ENCODE results near the gene CHP1. TPM values are rescaled to one million over a fixed set of nuclear protein-coding genes. Genes with fewer than 3 reads are reported as not detected.

Gene CHP1
- total and polyA plus RNA-seq, 2 of the 8 experiments (the other 6 are each of a cell fraction or from before 2014, with no cell fraction given), result 45.2 to 89.0 TPM

DNA sequence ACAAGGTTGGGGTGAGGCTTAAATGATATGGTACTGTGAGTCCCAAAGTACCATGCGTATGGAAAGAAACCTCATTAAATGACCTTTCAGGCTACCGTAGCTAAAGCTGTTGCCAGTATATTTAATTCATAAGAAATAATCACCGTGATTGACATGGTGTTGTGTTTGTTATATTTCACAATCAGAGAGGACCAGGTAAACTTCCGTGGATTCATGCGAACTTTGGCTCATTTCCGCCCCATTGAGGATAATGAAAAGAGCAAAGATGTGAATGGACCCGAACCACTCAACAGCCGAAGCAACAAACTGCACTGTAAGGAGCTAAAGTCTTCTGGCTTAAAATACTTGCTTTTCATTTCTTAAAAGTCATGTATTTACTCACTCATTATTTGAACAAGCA, 31.5 kb downstream of the CHP1 start (continued):
- TF ChIP-seq, protein P1, sequence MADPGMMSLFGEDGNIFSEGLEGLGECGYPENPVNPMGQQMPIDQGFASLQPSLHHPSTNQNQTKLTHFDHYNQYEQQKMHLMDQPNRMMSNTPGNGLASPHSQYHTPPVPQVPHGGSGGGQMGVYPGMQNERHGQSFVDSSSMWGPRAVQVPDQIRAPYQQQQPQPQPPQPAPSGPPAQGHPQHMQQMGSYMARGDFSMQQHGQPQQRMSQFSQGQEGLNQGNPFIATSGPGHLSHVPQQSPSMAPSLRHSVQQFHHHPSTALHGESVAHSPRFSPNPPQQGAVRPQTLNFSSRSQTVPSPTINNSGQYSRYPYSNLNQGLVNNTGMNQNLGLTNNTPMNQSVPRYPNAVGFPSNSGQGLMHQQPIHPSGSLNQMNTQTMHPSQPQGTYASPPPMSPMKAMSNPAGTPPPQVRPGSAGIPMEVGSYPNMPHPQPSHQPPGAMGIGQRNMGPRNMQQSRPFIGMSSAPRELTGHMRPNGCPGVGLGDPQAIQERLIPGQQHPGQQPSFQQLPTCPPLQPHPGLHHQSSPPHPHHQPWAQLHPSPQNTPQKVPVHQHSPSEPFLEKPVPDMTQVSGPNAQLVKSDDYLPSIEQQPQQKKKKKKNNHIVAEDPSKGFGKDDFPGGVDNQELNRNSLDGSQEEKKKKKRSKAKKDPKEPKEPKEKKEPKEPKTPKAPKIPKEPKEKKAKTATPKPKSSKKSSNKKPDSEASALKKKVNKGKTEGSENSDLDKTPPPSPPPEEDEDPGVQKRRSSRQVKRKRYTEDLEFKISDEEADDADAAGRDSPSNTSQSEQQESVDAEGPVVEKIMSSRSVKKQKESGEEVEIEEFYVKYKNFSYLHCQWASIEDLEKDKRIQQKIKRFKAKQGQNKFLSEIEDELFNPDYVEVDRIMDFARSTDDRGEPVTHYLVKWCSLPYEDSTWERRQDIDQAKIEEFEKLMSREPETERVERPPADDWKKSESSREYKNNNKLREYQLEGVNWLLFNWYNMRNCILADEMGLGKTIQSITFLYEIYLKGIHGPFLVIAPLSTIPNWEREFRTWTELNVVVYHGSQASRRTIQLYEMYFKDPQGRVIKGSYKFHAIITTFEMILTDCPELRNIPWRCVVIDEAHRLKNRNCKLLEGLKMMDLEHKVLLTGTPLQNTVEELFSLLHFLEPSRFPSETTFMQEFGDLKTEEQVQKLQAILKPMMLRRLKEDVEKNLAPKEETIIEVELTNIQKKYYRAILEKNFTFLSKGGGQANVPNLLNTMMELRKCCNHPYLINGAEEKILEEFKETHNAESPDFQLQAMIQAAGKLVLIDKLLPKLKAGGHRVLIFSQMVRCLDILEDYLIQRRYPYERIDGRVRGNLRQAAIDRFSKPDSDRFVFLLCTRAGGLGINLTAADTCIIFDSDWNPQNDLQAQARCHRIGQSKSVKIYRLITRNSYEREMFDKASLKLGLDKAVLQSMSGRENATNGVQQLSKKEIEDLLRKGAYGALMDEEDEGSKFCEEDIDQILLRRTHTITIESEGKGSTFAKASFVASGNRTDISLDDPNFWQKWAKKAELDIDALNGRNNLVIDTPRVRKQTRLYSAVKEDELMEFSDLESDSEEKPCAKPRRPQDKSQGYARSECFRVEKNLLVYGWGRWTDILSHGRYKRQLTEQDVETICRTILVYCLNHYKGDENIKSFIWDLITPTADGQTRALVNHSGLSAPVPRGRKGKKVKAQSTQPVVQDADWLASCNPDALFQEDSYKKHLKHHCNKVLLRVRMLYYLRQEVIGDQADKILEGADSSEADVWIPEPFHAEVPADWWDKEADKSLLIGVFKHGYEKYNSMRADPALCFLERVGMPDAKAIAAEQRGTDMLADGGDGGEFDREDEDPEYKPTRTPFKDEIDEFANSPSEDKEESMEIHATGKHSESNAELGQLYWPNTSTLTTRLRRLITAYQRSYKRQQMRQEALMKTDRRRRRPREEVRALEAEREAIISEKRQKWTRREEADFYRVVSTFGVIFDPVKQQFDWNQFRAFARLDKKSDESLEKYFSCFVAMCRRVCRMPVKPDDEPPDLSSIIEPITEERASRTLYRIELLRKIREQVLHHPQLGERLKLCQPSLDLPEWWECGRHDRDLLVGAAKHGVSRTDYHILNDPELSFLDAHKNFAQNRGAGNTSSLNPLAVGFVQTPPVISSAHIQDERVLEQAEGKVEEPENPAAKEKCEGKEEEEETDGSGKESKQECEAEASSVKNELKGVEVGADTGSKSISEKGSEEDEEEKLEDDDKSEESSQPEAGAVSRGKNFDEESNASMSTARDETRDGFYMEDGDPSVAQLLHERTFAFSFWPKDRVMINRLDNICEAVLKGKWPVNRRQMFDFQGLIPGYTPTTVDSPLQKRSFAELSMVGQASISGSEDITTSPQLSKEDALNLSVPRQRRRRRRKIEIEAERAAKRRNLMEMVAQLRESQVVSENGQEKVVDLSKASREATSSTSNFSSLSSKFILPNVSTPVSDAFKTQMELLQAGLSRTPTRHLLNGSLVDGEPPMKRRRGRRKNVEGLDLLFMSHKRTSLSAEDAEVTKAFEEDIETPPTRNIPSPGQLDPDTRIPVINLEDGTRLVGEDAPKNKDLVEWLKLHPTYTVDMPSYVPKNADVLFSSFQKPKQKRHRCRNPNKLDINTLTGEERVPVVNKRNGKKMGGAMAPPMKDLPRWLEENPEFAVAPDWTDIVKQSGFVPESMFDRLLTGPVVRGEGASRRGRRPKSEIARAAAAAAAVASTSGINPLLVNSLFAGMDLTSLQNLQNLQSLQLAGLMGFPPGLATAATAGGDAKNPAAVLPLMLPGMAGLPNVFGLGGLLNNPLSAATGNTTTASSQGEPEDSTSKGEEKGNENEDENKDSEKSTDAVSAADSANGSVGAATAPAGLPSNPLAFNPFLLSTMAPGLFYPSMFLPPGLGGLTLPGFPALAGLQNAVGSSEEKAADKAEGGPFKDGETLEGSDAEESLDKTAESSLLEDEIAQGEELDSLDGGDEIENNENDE (IDR thresholded peaks at IDR 0.05; ENCODE audit: insufficient replicate concordance, low read length), result no peak
- TF ChIP-seq CTCF (IDR thresholded peaks at IDR 0.05; ENCODE audit: control extremely low read depth in 1 of 3, insufficient read depth in 1 of 3, low read depth in 1 of 3, low read length in 3 of 3) (no peak), BRCA1 (IDR thresholded peaks at IDR 0.05; ENCODE audit: low read depth, low read length) (no peak), JUND (IDR thresholded peaks at IDR 0.05; ENCODE audit: low read length) (no peak), GABPA (IDR thresholded peaks at IDR 0.05; ENCODE audit: borderline replicate concordance, insufficient read depth, low read length) (no peak), TAF7 (optimal IDR thresholded peaks at IDR 0.05; ENCODE audit: borderline replicate concordance, low read depth, low read length) (no peak), ATF2 (IDR thresholded peaks at IDR 0.05; ENCODE audit: low read length) (no peak)
